KMS-11 (cell line): ENCODE data around the gene CENPX.
A peak's percentile ranks its signal among the peaks of the same experiment; 100 is the strongest.

ENCODE experiments used
- H2AFZ ChIP-seq: fragments of 200-600 bp; sonication (generic); 2 replicates; pipeline ENCODE4 v1.6.1; 2016; ENCODE audit warnings: antibody characterized with exemption, mixed run types, low read depth
- H3K27ac ChIP-seq: fragments of 200-600 bp; sonication (generic); 2 replicates; pipeline ENCODE4 v1.6.1; 2016; ENCODE audit warnings: mild to moderate bottlenecking, mixed run types
- H3K27me3 ChIP-seq: fragments of 200-600 bp; sonication (generic); 2 replicates; pipeline ENCODE4 v1.6.1; 2017; ENCODE audit warnings: mild to moderate bottlenecking, low read depth, mixed run types, moderate library complexity; ENCODE audit not compliant: insufficient read depth
- H3K36me3 ChIP-seq: fragments of 200-600 bp; sonication (generic); 2 replicates; pipeline ENCODE4 v1.6.1; 2017; ENCODE audit warnings: mild to moderate bottlenecking, mixed run types; ENCODE audit not compliant: insufficient read depth
- H3K4me1 ChIP-seq: fragments of 200-600 bp; sonication (generic); 2 replicates; pipeline ENCODE4 v1.6.1; 2016; ENCODE audit warnings: mild to moderate bottlenecking, low read depth, mixed run types; ENCODE audit not compliant: poor library complexity, severe bottlenecking
- H3K4me2 ChIP-seq: fragments of 200-600 bp; sonication (generic); 2 replicates; pipeline ENCODE4 v1.7.0; 2016; ENCODE audit warnings: mild to moderate bottlenecking, mixed run types
- H3K4me3 ChIP-seq: fragments of 200-600 bp; sonication (generic); IDR thresholded peaks from 2 replicates; pipeline ENCODE4 v1.6.1; 2017; ENCODE audit warnings: low read depth, low read length, mixed read lengths; ENCODE audit not compliant: insufficient read depth
- H3K79me2 ChIP-seq: fragments of 200-600 bp; sonication (generic); 2 replicates; pipeline ENCODE4 v1.6.1; 2016; ENCODE audit warnings: low read depth, mixed run types; ENCODE audit not compliant: insufficient read depth
- H3K9ac ChIP-seq: fragments of 200-600 bp; sonication (generic); 2 replicates; pipeline ENCODE4 v1.6.1; 2016; ENCODE audit warnings: mild to moderate bottlenecking, mixed run types
- H4K20me1 ChIP-seq: fragments of 200-600 bp; sonication (generic); 2 replicates; pipeline ENCODE4 v1.6.1; 2016; ENCODE audit warnings: mild to moderate bottlenecking, mixed run types; ENCODE audit not compliant: insufficient read depth
- CTCF ChIP-seq: fragments of 200-600 bp; sonication (generic); conservative IDR thresholded peaks from 2 replicates; pipeline ENCODE4 v1.6.1; 2017; ENCODE audit warnings: low read depth, mild to moderate bottlenecking, antibody characterized with exemption, low read length, moderate library complexity, mixed read lengths

CENPX gene

GRCh38 chr17:82022981-82023446 is 336 bp upstream of the CENPX start, which contains the start of gene LRRC45:
Gene LRRC45 (plus strand): TSS chr17:82023305. CDS start chr17:82023644, 339 bp downstream.
- H3K4me2 ChIP-seq = peak within 1 kb of the TSS; percentile 84
- peak within 1 kb of the TSS; percentile 80 for H2AFZ ChIP-seq
- H3K27me3 ChIP-seq = no peaks in the 10 kb centered on the region
- peak within 1 kb of the TSS; percentile 75 for H3K9ac ChIP-seq
- H4K20me1 ChIP-seq = no peaks in the 10 kb centered on the region
- peaks cover 6% of the 10 kb centered on the region; the same call in 1 of the 2 replicates for H3K79me2 ChIP-seq
- no peak for TF ChIP-seq CTCF
- H3K4me1 ChIP-seq = peaks cover 6% of the 10 kb centered on the region
- H3K27ac ChIP-seq = peak within 1 kb of the TSS; percentile 26
- peak within 1 kb of the TSS; percentile 22 for H3K4me3 ChIP-seq
- H3K36me3 ChIP-seq = no peaks in the 10 kb centered on the region

- Histone ChIP-seq H3K4me2 (peak overlapping the region; percentile 56), H2AFZ (peak overlapping the region; percentile 80; the same call in 1 of the 2 replicates), H3K27ac (peak overlapping the region; percentile 26; the same call in 1 of the 2 replicates), H3K4me1 (peaks cover 6% of the 10 kb centered on the region), H3K79me2 (peaks cover 6% of the 10 kb centered on the region; the same call in 1 of the 2 replicates), H3K36me3 (no peaks in the 10 kb centered on the region), H3K9ac (peak overlapping the region; percentile 75), H3K27me3 (no peaks in the 10 kb centered on the region), H3K4me3 (no peak overlapping the region), H4K20me1 (no peaks in the 10 kb centered on the region)
- no peak for TF ChIP-seq CTCF
Observed at GRCh38 chr17:82021900-82022309, 773 bp downstream of the CENPX start.

GRCh38 chr17:82021107-82021899 is 1.4 kb downstream of the CENPX start:
- Histone ChIP-seq H3K9ac (peak overlapping the region; percentile 75; the same call in 1 of the 2 replicates), H3K4me3 (no peak overlapping the region), H3K4me1 (peaks cover 6% of the 10 kb centered on the region), H2AFZ (no peak overlapping the region), H3K27ac (no peak overlapping the region), H4K20me1 (no peaks in the 10 kb centered on the region), H3K4me2 (peak overlapping the region; percentile 56), H3K36me3 (no peaks in the 10 kb centered on the region), H3K79me2 (peaks cover 6% of the 10 kb centered on the region; the same call in 1 of the 2 replicates), H3K27me3 (no peaks in the 10 kb centered on the region)
- peak; percentile 74 for TF ChIP-seq CTCF

- Histone ChIP-seq H3K9ac (no peak overlapping the region), H3K27me3 (no peaks in the 10 kb centered on the region), H3K27ac (no peak overlapping the region), H2AFZ (no peak overlapping the region), H3K36me3 (no peaks in the 10 kb centered on the region), H4K20me1 (no peaks in the 10 kb centered on the region), H3K4me1 (peaks cover 6% of the 10 kb centered on the region), H3K4me2 (peak overlapping the region; percentile 56; the same call in 1 of the 2 replicates), H3K4me3 (no peak overlapping the region), H3K79me2 (peaks cover 6% of the 10 kb centered on the region; the same call in 1 of the 2 replicates)
- no peak for TF ChIP-seq CTCF
Observed at GRCh38 chr17:82020572-82021106, 2.0 kb downstream of the CENPX start.
